Measurements from ENCODE around the gene COLGALT1.
A peak's percentile ranks its signal among the peaks of the same experiment; 100 is the strongest.

The COLGALT1 gene

DNA sequence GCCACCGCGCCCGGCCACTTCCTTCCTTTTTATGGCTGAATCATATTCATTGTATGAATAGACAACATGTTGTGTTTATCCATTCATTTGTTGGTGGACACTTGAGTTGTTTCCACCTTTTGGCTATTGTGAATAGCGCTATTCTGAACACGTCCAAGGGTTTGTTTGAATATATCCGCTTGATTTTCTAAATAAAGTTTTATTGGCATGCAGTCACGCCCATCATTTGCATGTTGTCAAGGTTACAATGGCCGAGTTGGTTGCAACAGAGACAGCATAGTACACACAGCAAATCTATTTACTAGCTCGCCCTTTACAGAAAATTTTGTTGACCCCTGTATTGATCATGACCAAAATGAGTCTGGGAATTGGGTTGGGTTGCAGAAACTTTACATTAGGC, 43.5 kb downstream of the COLGALT1 start:
- no peak for DNase-seq (ENCODE audit: low read depth in 2 of 2)

DNA sequence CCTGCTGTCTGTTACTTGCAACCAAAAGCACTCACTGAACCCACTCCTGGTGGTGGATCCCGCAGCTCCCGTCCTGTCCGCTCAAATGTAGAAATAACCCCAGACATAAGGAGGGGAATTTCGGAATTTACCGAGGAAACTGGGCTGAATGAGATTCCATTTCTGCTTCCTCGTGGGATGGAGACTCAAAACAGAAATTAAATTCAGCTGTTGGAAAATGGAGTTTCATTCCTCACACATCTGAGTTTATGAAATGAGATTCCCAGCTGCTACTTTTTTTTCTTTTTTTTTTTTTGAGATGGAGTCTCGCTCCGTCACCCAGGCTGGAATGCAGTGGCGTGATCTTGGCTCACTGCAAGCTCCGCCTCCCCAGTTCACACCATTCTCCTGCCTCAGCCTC, 44.3 kb downstream of the COLGALT1 start:
- no peak for DNase-seq (ENCODE audit: low read depth in 2 of 2)

DNA sequence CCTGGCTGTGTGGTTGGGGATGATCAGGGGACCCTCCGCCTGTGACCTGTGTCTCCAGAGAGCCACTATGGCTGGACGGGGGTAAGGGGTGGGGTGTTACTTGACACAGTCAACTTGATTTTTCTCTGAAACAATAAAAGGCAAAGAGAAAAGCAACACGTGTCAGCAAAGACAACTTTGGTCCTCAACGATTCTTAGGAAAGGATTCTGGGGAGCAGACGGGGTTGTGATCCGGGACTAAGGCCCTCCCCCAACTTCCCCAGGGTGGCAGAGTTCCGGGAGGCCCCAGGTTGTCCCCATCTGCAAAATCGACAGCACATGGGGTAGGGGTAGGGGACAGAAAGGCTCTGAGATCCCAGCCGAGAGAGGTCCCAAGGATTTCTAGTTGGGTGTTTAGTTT, 46.2 kb downstream of the COLGALT1 start:
- DNase-seq (ENCODE audit: low read depth in 2 of 2), result no peak

DNA sequence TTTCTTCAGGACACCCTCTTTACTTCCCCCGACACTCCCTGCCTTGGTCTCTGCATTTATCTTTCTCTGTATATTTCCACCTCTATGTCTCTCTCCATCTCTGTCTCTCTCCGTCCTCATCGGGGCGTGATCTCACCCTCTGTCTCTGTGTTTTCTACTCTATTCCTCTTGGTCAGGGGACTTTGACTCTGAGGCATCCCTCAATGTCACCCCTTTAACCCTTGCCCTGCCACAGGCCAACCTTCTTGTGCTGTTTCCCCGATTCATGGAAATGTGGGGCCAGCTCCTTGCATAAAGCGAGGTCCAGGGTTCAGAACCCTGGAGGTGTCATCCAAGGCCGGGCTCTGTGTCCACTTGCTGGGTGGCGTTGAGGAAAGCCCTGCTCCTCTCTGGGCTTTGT, 46.8 kb downstream of the COLGALT1 start:
- no peak for DNase-seq (ENCODE audit: low read depth in 2 of 2)

DNA sequence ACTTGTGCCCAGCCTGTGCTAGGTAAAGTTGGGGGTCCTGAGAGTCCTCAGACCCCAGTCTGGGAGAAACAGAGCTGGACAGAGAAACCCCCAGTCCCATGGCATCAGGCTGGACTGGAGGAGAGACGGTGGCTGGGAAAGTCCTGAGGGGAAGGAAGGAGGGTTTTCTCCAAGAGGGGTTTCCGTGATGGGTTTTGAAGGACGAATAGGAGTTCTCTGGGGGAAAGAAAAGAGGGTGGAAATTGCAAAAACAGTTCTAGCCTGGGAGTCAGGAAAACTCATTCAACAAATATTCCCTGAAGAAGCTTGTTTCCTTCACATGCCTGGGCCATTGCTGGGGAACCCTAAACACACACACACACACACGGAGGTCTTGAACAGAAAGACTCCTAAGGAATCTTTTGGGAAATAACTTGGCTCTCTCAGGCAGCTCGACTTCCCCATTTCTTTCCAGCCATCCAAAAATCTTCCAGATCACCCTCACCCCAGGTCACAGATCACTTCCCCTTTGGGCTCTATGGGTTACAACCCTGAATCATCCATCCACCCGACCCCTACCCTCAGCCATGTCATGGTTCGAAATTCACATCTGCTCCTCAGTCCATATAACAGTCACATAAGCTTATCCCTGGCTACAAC, 47.5 kb downstream of the COLGALT1 start:
- DNase-seq (ENCODE audit: low read depth in 2 of 2), result no peak

GRCh38 chr19:17604372-17605025, 49.0 kb downstream of the COLGALT1 start:
- no peak for DNase-seq (ENCODE audit: low read depth in 2 of 2)

DNA sequence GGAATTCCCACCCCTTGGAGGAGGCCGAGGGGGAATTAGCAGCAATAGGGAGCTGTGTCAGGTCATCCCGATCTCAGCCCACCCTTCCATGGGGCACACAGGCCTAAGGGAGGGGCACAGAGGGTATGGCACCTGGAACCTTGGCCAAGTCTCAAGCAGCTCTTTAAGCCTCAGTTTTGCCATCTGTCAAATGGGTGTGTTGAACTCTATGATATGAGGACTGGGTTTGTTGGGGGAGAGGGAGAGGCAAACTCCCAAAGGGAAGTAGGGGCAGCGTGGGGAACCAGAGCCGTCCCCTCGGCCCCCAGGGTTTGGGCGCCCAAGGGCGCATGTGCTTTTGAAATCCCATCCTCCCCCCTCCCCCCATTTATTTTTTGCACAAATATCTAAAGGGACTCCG, 49.7 kb downstream of the COLGALT1 start:
- no peak for DNase-seq (ENCODE audit: low read depth in 2 of 2)

DNA sequence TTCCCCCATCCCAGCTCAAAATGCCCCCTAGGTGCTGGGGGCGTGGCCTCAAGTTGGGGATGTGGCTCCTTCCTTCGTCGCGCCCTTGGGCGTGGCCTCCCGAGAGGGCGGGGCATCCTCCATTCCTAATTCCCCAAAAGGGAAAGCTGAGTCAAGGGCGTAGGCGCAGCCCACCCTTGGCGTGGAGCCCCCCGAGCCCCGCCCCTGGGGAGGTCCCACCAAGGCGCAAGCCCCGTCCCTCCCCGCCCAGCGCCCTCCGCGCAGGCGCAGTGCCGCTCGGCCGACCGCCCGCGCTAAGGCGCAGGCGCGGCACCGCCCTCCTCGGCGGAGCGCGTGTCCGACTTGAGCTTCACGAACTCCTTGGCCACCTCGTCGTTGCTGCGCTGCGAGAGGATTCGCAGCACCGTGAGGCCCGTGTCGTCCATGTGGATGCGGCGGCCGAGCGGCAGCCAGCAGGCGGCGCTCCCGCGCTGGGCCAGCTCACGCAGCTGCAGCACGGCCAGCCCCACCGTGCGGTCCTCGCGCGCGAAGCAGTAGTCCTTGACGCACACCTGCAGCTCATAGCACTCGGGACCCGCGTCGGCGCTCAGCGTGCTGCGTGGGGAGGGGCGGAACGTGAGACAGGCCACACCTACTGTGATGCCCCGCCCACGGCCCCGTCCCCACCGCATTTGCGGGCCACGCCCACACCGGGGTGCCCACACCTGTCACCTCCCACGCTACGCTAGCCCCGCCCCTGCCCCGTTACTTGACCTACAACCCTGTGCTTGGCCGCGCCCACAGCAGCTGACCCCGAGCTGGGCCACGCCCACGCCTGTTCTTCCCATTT, 50.5 kb downstream of the COLGALT1 start:
- DNase-seq (ENCODE audit: low read depth in 2 of 2), result peak; percentile 39 to 67

GRCh38 chr19:17606590-17607185, 51.2 kb downstream of the COLGALT1 start:
- DNase-seq (ENCODE audit: low read depth in 2 of 2), result no peak

GRCh38 chr19:17607936-17608335, 52.5 kb downstream of the COLGALT1 start:
- DNase-seq (ENCODE audit: low read depth in 2 of 2), result no peak

- DNase-seq (ENCODE audit: low read depth in 2 of 2), result no peak
Observed at GRCh38 chr19:17610384-17610783, 54.9 kb downstream of the COLGALT1 start.

- no peak for DNase-seq (ENCODE audit: low read depth in 2 of 2)
Observed at GRCh38 chr19:17611462-17612244, 56.2 kb downstream of the COLGALT1 start.

DNA sequence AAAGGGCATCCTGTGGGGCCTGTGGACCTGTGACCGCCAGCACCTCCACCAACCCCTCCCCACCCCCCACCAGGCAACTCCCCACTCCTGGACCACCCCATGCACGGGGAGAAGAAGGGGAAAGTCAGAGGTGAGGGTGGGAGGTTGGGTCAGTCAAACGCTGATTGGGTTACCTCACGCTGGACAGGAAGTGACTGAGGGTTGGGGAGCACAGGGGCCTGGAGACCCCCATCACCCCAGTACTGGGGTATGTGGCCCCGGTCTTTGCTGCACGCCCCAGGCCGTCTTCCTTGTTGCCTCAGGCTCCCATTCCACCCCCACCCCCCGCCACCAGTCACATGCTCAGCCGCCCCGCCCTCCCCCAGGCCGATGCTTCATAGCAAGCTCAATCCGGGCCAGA, 59.0 kb downstream of the COLGALT1 start:
- no peak for DNase-seq (ENCODE audit: low read depth in 2 of 2)

DNA sequence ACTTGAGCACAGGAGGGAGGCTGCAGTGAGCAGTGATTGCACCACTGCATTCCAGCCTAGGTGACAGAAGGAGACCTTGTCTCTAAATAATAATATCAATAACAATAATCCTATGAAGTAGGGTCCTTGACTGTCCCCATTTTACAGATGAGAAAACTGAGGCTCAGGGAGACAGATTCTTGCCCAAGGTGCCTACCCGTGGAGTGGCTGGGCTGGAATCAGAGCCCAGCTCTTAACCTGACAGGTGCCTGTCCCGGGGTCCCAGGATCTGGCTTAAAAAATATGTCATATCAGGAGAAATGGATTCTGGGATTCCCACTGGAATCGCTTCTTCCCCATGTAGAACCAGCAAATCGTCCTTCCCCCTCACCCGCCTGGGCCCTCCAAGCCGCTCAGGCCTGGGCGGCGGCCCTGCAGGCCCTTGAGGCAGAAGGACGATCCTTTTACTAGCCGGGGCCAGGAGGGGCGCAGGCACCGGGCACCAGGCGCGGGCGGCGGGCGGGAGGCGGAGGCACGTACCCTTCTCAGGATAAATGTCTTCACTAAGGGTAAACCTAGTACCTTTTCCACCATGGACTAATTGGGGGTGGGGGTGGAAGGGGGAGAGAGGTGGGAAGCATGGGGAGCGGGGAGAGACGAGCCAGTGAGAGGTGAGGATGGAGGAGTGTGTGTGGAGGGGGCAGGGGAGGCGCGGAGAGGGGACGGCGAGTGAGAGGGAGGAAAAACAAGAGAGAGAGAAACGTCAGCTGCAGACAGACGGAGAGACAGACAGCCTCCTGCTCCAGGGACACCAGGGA, 60.6 kb downstream of the COLGALT1 start:
- no peak for DNase-seq (ENCODE audit: low read depth in 2 of 2)

- DNase-seq (ENCODE audit: low read depth in 2 of 2), result no peak
Observed at GRCh38 chr19:17616686-17616960, 61.2 kb downstream of the COLGALT1 start.

DNA sequence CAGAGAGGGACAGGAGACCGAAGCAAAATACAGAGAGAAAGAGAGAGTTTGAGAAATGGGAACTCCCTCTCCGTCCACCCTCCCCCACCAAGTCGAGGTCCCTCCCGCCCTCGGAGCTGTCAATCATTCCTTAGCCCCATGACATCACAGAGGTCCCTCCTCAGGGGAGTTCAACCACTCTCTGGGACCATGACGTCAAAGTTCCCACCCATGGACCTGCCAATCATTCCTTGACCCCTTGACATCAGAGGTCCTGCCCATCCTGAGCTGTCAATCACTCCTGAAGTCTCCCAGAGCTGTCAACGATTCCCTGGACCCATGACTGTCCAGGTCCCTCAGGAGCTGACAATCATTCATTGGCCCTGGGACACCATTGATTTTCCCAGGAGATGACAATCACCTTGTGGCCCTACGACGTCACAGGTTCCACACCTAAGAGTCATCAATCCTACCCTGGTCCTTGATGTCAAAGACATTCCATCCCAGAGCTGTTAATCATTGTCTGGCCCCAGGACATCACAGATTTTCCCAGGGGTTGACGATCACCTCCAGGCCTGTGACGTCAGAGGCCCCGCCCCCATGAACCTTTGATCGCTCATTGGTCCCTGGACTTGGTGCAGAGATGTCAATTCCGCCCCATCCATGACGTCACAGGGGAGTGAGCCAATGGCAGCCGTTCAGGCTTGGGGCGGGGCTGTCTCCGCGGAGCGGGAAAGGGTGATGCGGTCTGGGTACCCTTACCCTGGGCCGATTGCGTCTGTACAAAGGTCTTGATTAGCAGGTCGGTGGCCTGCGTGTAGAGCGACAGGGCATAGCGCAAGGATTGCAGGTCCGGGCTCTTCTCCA, 61.7 kb downstream of the COLGALT1 start:
- DNase-seq (ENCODE audit: low read depth in 2 of 2), result no peak

GRCh38 chr19:17617807-17618192, 62.4 kb downstream of the COLGALT1 start:
- no peak for DNase-seq (ENCODE audit: low read depth in 2 of 2)

DNA sequence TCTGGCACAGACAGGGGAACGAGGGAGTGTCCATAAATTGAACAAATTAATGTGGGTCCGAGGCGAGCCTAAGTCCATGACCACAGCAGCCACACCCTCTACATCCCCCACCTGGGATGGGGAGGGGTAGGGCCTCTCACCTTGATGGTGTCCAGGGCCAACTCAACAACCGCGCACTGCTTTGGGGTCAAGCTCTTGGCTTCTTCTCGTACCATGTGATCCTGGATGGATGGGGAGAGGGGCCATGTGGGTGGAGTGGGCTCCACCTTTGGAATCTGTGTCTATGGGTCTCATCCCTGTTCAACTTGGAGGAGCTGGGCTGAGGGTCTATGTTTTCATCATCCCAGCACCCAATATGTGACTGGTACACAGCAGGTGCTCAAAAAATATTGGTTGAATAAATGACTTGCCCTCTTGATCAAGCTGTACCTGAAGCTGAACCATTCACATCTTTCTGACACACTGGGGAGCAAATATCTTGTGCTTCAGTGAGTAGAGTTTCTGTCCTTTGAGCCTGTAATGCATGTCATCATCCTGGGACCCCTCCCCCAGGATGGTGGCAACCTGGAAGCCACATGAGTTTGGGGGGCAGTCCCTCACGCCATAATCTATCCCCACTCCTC, 62.9 kb downstream of the COLGALT1 start:
- no peak for DNase-seq (ENCODE audit: low read depth in 2 of 2)

DNA sequence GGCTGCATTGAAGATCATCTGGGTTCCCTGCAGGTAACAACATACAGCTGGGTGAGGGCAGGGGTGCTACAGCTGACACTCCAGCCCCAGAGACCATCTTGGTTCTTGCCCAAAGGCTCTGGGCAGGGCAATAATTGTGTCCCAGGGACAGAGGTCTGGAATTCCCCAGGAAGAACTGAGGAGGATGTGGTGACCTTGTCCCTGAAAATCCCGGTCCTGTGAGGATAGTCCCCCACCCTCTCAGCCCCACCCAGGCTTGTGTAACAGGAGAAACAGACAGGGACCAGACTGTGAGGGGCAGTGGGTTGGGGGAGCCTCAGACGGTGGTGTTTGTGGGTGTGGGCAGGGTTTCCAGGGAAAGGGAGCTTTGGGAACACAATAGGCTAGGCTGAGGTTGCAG, 63.5 kb downstream of the COLGALT1 start:
- no peak for DNase-seq (ENCODE audit: low read depth in 2 of 2)

DNA sequence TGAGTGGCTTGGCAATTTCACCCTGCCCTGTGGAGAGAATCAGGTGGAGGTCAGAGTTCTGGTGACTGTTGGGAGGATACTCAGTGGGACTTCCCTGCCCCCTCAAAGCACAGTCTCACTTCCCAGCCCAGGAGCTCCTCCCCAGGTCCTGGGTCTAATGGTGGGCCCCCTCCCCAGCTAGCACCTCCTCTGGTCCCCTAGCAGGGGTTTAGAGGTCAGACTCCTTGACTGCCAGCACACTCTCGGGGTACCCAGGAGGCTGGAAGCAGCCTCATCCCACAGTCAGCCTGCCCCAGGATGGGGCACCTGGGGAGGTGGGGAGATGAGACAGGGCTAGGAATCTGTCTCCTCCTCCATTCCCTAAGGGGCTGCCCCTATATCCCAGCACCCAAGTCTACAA, 65.2 kb downstream of the COLGALT1 start:
- no peak for DNase-seq (ENCODE audit: low read depth in 2 of 2)
